Measurements from ENCODE around the gene SOCS6. TPM values are rescaled to one million over a fixed set of nuclear protein-coding genes. Genes with fewer than 3 reads are reported as not detected.
A peak's percentile ranks its signal among the peaks of the same experiment; 100 is the strongest.
"Not testable (repeated sequence)": the region's sequence is repeated elsewhere in the genome, so short reads cannot be mapped to it uniquely, and the experiment has no call there.

SOCS6 gene, protein sequence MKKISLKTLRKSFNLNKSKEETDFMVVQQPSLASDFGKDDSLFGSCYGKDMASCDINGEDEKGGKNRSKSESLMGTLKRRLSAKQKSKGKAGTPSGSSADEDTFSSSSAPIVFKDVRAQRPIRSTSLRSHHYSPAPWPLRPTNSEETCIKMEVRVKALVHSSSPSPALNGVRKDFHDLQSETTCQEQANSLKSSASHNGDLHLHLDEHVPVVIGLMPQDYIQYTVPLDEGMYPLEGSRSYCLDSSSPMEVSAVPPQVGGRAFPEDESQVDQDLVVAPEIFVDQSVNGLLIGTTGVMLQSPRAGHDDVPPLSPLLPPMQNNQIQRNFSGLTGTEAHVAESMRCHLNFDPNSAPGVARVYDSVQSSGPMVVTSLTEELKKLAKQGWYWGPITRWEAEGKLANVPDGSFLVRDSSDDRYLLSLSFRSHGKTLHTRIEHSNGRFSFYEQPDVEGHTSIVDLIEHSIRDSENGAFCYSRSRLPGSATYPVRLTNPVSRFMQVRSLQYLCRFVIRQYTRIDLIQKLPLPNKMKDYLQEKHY
- 23.2 TPM for total RNA-seq
- long read RNA-seq, full-length matches to known transcripts = 14 of 21 reads
- long read RNA-seq, partial matches to known transcripts = 0 of 21 reads
- long read RNA-seq, other reads (novel, unspliced or antisense) = 7 of 21 reads

DNA sequence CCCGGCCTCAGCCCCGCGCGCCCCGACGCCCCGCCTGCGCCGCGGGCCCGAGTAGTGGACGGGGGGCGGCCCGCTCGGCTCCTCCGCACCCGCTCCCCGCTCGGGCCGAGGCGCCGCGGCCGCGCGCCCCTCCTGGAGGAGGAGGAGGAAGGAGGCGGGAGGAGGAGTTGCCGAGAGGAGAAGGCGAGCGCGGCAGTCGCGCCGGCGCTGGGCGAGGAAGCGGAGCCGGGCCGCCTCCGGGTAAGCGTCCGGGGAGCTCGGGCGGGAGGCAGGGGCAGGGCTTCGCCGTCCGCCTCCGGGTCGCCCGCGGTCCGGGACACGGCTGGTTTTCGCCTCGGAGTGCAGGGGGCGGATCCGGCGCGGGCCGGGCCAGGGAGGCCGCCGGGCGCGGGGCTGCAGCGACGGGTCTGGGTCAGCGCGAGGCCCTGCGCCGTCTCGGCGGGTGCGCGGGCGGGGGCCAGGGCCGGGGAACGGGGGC lies at the start of gene SOCS6:
TSS of gene SOCS6 (plus strand) at position 195 of the 478 bp plus-strand sequence. CDS start 35,624 bp downstream, outside the sequence.
- ATAC-seq = peak; percentile 72
- intact Hi-C loops (cut with micrococcal nuclease) = no loop called here
- DNase-seq = peak; percentile 81

DNA sequence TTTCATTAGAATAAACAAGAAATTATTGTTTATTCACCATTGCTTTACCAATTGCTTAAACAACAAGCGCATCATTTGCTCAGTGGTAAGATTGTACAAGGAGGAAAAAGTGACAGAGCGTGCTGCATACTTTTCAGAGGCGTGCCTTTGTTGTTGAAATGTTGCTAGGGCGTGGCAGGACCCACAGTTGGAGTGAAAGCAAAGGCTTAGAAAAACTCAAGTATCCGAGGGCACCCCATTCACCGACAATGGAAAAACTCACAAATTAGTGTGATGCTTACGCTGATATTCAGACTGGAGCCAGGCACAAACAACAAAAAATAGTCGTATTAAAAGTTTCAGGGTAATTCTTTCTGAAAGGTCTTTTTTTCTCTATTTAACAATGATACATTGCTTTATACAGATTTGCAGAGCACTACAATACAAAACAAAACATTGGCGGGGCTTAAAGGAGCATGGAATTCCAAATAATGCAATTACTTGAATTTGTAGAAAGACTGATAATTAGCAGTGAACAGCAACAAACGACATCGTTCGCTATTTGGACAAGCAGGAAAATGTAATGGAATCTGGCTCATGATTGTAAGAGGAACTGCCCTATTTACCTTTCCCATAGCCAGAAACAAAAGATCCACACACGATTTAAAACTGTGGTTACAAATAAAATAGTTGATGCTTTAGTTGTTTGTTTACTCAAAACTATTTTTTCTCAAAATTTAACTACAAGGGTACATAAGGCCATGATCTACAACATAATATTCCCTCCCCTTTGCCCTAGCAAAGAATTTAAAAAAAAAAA lies 45.5 kb upstream of the SOCS6 start:
- intact Hi-C loops (cut with micrococcal nuclease) = no loop called here
- ATAC-seq = no peak
- no peak for DNase-seq

DNA sequence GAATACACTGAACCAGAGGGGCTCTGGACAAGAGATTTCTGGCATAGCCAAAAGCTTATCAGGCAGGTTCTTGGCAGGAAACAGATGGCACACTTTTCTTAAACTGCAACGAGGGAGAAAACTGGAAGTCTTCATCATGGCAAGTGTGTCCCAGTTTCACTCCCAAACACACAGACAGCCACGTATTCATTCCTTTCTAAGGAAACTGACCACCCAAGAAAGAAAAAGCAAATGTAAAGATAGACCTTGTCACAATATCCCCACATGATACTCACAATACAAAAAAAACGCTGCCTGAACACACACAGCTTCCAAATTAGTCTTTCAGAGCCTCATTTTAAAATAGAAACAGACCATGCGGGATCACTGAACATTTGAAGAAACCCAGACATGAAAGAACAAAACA lies 42.8 kb upstream of the SOCS6 start:
- intact Hi-C loops (cut with micrococcal nuclease) = no loop called here
- DNase-seq = no peak
- peak; percentile 56 for ATAC-seq

DNA sequence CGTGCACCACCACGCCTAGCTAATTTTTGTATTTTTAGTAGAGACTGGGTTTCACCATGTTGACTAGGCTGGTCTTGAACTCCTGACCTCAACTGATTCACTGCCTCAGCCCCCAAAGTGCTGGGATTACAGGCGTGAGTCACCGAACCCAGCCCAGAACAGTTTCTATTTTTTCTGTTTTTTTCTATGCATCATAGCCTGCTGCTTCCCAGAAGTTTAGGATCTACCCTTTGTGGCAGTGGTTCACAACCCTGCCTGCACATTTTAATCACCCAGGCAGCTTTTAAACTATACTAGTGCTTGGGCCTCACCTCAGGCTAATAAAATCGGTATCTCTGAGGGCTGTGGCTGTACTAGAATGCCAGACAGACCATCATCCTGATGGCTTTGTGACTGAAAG lies 39.7 kb upstream of the SOCS6 start:
- intact Hi-C loops (cut with micrococcal nuclease) = no loop called here

DNA sequence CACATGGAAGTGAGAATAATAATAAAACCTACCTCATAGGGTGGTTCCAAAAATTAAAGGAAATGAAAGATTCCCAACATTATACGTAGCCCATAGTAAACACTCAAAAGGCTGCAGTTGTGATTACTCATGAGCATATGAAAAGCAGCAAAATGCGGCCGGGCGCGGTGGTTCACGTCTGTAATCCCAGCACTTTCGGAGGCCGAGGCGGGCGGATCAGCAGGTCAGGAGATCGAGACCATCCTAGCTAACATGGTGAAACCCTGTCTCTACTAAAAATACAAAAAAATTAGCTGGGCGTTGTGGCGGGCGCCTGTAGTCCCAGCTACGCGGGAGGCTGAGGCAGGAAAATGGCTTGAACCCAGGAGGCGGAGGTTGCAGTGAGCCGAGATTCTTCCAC lies 39.0 kb upstream of the SOCS6 start:
- DNase-seq; ATAC-seq; intact Hi-C loops (cut with micrococcal nuclease): not testable (repeated sequence)

More for the DNA sequence above, 39.7 kb upstream of the SOCS6 start:
- ATAC-seq (no peak), DNase-seq (no peak)

DNA sequence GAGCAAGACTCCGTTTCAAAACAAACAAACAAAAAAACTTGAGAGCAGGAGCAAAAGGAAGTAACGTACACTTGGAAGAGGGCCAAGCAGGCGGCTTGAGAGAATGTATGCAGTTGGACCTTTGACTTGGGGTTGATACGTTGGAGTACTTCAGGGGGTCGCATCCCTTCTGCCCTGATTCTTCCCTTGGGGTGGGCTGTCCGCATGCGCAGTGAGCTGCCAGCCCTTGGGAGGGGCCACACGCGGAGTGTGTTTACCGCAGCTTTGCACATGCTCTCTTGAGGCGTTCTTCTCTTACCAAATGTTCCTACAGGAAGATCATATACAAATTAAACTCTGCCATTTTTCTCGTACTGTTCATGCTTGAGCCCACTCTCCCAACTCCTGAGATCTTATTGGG lies 38.1 kb upstream of the SOCS6 start:
- intact Hi-C loops (cut with micrococcal nuclease) = no loop called here
- ATAC-seq = no peak
- no peak for DNase-seq

DNA sequence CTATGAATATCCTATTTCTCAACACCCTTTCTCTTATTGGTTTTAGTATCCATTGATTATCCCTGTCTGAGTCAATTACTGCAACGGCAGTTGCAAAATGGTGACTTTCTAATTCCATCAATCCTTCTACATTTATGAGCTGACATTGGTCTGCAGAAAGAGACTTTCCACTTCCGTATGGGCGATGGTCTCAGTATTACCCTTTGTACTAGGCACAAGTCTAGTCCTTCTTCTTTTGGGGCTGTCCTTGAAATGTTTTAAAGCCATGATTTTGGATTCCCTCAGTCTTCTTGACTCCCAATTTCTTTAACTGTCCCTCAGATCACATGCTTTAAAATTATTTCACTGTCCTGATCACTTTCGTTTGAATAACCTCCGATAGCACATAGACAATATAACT lies 32.7 kb upstream of the SOCS6 start:
- no peak for ATAC-seq
- intact Hi-C loops (cut with micrococcal nuclease) = no loop called here
- no peak for DNase-seq

DNA sequence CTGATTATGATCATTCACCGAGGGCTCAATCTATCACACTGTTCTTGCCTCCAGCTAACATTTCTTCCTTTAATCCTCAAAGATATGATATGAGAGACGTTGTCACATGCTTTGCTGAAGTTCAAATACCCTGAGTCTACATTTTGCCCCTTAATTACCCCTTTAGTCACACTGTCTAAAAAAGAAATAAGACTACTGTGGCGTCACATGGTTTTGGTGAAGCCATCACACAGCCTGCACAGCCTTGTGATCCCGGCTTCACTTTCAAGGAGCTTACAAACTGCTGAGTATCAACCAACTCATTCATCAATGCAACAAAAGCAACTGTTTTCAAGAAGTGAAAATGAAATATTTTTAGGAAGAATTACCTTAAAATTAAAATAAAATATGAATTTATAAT lies 31.9 kb upstream of the SOCS6 start:
- intact Hi-C loops (cut with micrococcal nuclease) = no loop called here
- ATAC-seq (no peak), DNase-seq (no peak)

DNA sequence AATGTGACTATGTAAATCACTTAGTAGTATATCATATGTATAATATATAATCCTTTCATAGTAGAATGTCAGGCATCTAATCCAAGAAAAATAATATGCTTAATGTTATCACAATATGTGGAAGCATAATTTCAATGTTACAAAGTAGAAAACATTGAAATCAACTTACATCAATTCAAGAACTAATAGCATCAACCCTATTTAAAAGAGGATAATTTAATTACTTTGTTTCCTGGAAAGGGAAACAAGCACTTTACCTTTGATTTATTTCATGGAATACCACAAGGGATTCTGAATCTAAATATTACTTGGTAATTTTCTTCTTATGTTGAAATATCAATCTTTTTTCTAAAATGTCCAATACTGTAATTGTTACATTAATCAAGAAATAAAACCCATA lies 30.6 kb upstream of the SOCS6 start:
- ATAC-seq (no peak), DNase-seq (no peak)
- intact Hi-C loops (cut with micrococcal nuclease) = no loop called here

DNA sequence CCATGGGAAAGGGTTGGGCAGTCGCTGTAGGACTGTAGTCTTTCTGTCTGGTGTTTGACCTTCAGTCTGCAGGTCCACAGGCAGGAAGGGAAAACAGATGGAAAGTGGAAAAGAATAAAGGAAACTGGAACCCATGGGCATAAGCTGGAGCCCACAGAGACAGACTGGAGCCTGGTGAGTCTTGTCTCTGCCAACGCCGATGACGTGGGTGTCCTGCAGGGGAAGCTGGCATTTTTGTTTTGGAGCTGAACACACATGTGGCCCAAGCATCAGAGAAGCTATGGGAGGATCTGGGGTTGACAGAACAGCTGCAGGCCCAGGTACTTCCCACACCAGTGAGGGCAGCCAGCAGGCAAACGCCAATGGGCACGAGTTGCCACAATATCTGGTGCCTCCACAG lies 28.2 kb upstream of the SOCS6 start:
- ATAC-seq = no peak
- intact Hi-C loops (cut with micrococcal nuclease) = no loop called here

DNA sequence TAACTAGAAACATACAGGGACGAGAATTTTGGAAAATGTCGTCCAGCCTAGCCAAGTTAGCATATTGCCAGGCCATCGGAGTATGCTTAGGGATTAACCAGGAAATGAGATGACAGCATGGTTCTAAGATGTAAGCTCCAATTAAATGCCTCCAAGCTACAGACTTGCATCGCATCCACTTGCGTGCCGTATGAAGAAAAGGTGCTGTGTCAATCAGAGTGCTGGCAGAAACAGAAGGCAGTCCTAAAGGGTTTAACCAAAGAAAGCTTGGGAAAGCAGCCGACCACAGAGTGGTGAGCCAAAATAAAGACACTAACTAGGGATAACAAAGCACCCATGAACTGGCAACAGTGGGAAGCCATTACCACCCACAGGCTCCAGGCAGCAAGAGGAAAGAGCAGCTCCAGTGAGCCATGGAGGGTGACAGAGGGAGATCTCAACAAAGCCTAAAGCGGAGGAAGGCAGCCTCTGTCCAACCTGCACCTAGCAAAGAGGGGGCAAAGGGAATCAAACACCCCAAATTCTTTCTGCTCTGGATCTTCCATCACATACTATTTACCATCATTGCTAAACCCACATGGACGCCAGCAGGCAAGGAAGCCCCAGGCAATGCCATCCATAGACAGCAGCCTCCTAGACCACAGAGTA lies 27.6 kb upstream of the SOCS6 start:
- intact Hi-C loops (cut with micrococcal nuclease) = no loop called here
- ATAC-seq = no peak

More for the DNA sequence above, 28.2 kb upstream of the SOCS6 start:
- no peak for DNase-seq

DNA sequence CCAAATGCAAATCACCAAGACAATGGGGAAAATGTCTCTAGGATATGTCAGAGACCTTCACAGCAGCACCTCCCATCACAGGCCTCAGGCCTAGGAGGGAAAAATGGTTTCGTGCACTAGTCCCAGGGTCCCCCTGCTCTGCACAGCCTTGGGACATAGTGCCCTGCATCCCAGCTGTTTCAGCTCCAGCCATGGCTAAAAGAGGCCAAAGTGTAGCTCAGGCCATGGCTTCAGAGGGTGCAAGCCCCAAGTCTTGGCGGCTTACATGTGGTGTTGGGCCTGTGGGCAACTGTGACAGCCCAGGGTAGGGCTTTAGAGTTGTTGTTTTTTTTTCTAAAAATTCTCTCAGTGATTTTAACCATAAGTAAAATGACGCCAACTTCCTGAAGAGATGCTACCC lies 25.5 kb upstream of the SOCS6 start:
- intact Hi-C loops (cut with micrococcal nuclease) = no loop called here
- ATAC-seq = no peak
- DNase-seq = no peak

More for the DNA sequence above, 27.6 kb upstream of the SOCS6 start:
- DNase-seq = no peak

DNA sequence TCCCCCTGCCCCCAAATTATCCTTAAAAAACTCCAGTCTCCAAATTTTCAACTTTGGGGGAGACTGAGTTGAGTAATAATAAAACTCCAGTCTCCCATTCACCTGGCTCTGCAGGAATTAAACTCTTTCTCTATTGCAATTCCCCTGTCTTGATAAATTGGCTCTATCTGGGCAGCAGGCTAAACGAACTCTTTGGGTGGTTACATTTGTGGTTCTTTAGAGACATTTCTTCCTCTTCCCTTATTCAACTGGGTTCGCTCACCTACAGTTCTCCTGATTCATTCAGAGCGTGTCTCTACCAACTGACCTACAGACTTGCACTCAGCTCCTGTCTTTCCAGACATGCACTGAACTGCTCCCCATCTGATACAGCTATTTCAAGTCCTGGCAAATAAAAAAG lies 17.1 kb upstream of the SOCS6 start:
- ATAC-seq = no peak
- intact Hi-C loops (cut with micrococcal nuclease) = loop anchor here (10.0 kb wide), 1 partner anchor 67 kb away; the partner anchor contains the start of gene RTTN
- no peak for DNase-seq

DNA sequence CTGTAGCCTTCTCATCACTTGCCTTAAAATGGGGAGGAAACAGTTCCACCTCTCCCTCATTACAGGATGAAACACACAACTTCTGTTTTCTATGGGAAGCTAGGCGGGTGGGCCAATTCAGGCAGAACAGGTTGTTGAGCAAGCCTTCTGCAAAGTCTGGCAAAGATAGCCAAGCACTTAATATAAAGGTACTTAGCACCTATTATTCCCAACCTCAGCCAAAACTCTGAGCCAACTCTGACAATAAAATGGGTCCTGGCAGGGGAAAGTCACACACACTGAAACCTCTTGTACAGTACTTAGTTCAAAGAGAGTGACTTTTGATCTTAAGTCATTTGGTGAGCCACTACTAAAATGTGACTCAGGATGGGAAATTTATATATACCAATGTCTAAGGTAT lies 15.8 kb upstream of the SOCS6 start:
- intact Hi-C loops (cut with micrococcal nuclease) = loop anchor here (10.0 kb wide), 1 partner anchor 68 kb away; the partner anchor contains the start of gene RTTN
- DNase-seq (no peak), ATAC-seq (peak; percentile 82)

DNA sequence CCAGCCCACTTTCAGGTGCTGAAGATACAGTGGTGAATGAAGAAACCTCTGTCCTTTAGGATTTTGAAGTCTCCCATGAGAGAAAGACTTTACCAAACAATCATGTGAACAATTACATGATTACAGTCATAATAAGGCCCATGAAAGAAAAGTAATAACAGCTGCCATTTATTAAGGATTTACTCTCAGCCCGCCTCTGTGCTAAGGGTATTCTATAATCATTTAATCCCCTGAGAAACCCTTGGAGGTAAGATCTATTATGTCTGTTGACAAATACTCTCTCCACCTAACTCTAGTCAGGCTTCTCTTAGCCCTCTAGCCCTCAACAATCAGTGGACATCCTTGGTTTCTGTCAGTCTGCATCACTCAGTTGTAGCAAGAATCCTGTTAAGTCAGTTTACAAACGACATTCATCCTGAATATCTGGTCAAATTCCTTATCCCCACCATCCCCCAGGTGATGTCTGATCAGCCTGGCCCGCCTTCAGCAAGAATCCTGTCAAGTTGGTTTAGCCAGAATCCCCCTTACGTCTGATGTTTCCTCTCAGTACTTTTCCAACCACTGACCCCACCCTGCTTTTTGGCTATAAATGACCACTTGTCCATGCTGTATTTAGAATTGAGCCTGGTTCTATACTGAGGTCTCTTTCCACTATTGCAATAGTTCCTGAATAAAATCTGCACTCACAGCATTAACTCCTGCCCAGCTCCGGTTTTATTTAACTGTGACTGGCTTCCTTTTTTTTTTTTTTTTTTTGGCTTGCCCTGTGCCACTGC lies 12.2 kb upstream of the SOCS6 start:
- ATAC-seq = no peak
- intact Hi-C loops (cut with micrococcal nuclease) = loop anchor here (10.0 kb wide), 1 partner anchor 72 kb away; the partner anchor contains the start of gene RTTN
- no peak for DNase-seq

DNA sequence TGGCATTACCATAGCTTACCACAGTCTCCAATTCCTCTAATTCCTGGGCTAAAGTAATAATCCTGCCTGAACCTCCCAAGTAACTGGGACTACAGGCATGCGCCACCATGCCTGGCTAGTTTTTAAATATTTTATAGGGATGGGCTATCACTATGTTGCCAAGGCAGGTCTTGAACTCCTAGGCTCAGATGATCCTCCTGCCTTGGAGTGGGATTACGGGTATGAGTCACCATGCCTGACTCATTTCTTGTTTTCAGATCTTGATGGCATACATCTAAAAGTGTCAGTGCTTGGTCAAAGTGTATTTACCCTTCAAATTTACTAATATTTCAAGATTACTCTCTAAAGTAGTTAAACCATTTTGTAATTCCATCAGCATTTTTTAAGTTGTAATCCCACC lies 9.4 kb upstream of the SOCS6 start:
- DNase-seq (no peak), ATAC-seq (no peak)
- intact Hi-C loops (cut with micrococcal nuclease) = loop anchor here (10.0 kb wide), 1 partner anchor 75 kb away; the partner anchor contains the start of gene RTTN

DNA sequence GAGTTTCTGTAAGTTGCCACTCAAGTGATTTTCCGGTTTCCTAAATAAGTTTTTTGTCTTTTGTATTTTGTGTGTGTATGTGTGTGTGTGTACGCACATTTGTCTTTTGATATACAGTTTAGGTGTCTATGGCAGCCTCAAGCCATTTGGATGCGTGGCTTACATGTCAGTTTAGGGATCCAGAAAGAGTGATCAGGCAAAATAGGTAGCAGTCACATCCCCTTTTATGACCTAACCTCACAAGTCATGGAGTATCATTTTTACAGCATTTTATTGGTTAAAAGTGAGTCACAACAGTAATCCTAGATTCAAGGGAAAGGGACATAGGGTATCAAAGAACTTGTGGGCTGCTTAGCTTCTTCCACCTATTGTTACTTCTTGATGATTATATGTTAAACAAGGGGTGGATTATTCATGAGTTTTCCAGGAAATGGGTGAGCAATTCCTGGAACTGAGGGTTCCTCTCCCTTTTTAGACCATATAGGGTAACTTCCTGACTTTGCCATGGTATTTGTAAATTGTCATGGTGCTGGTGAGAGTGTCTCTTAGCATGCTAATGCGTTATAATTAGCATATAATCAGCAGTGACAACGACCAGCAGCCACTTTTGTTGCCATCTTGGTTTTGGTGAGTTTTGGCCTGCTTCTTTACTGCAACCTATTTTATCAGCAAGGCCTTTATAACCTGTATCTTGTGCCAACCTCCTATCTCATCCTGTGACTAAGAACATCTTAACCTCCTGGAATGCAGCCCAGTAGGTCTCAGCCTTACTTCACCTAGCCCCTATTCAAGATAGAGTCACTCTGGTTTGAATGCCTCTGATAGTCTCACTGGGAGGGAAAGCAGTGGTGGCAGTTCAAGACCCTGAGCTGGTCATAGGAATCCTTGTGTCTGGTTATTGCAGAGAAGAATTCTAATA lies 8.6 kb upstream of the SOCS6 start:
- ATAC-seq (peak; percentile 90), DNase-seq (no peak)
- intact Hi-C loops (cut with micrococcal nuclease) = no loop called here

All from left ventricle myocardium superior (tissue), 1 donor.